Heart right ventricle (tissue), 16 donors: ENCODE results near the gene UTF1. TPM values are rescaled to one million over a fixed set of nuclear protein-coding genes. Genes with fewer than 3 reads are reported as not detected.

Experiments used
- ATAC-seq, 8 donors: fragments of 200-7000 bp; cut with Tn5 transposase; one replicate each; pipeline ENCODE4 v1.9.1; 2020; ENCODE audit warnings: mild to moderate bottlenecking in 8 of 8, moderate library complexity in 8 of 8, moderate number of reproducible peaks in 1 of 8
- DNase-seq, 2 donors: peaks; one replicate each; pipeline ENCODE4 v3.0.0-alpha.2; 2020
- H3K27ac ChIP-seq, 10 donors: fragments of 200-600 bp; sonication (generic) in 2 of 10; one replicate each; pipeline versions ENCODE4 v1.5.0 to v1.8.0; 2020 to 2022; ENCODE audit warnings: mild to moderate bottlenecking in 3 of 10
- H3K27me3 ChIP-seq, 7 donors: fragments of 200-600 bp; one replicate each; pipeline ENCODE4 v1.8.0; 2021 to 2022; ENCODE audit warnings: mild to moderate bottlenecking in 2 of 7
- H3K36me3 ChIP-seq, 9 donors: fragments of 200-600 bp; sonication (generic) in 1 of 9; one replicate each; pipeline versions ENCODE4 v1.5.0 to v1.8.0; 2020 to 2022; ENCODE audit warnings: mild to moderate bottlenecking in 2 of 9
- H3K4me1 ChIP-seq, 9 donors: fragments of 200-600 bp; sonication (generic) in 1 of 9; one replicate each; pipeline versions ENCODE4 v1.5.0 to v1.8.0; 2020 to 2022; ENCODE audit warnings: mild to moderate bottlenecking in 4 of 9
- H3K4me3 ChIP-seq, 10 donors: fragments of 200-600 bp; sonication (generic) in 2 of 10; one replicate each; pipeline versions ENCODE4 v1.5.0 to v1.8.0; 2020 to 2022; ENCODE audit warnings: mild to moderate bottlenecking in 7 of 10, moderate library complexity in 2 of 10
- H3K9me3 ChIP-seq, 11 donors: fragments of 200-600 bp in 10 of 11; sonication (generic) in 2 of 11; one replicate each; pipeline versions ENCODE4 v1.5.0 to v1.8.0; 2013 to 2022; ENCODE audit warnings: mild to moderate bottlenecking in 2 of 11, control low read depth in 1 of 11, moderate library complexity in 1 of 11
- WGBS, 2 donors: extraction: QIAGEN DNeasy Blood & Tissue Kit; methylation state at CpG; one replicate each; pipeline ENCODE4 v1.1.7; 2013; ENCODE audit warnings: inconsistent platforms in 1 of 2; 5-methylcytosine and 5-hydroxymethylcytosine counted together
- intact Hi-C, 10 donors: fragments of 100-400 bp; cut with DNase I; formaldehyde crosslinking; loops; one replicate each; pipeline versions ENCODE4 v1.11.1 to v1.14.2; 2022
- polyA plus RNA-seq, 2 donors: library from polyadenylated mRNA; stranded (reverse); fragments of 200-250 nt; gene quantifications; one replicate each; pipeline ENCODE4 v1.2.3, GENCODE V29; 2013
- total RNA-seq, 10 donors: library from RNA; stranded (reverse); fragmentation: NEBNext Ultra II Directional in 3 of 10; extraction: Animal tissue kit (Norgen Biotek cat#: 25700) in 3 of 10; gene quantifications; one replicate each; pipeline versions ENCODE4 v1.2.1 to v1.2.4, GENCODE V29; 2021 to 2023
- TF ChIP-seq, protein P1 (sequence below), 9 donors: fragments of 200-600 bp; sonication (generic) in 2 of 9; IDR thresholded peaks; one replicate each; pipeline versions ENCODE4 v1.5.0 to v1.8.0; 2021 to 2022; ENCODE audit warnings: antibody characterized with exemption in 9 of 9, mild to moderate bottlenecking in 5 of 9, moderate library complexity in 1 of 9
- donor health status: Arrhythmogenic right ventricular cardiomyopathy.
- donor health status: ischemic (EF 13 %, LVEDD 7.1; RV severe dilation, severe dysfunction).
- donor health status: healthy with polysubstance abuse.
- donor health status: DM: no; HTN: yes; CAD: no.
- donor health status: DM: no; HTN: no; CAD: no.
- donor health status: ischemic (EF 25% LVEDD 6.9; RV normal size, moderate dysfunction).
- donor health status: ischemic (EF 25% LVEDD 5.7; RV mildly dilated, moderate dysfunction).
- donor health status: healthy.
- donor health status: DM: yes; HTN: yes; CAD: no.
- donor health status: Ischemic cardiomyopathy.
- donor health status: ischemic (EF 35%, LVEDD 5.7; RV mildly dilated, moderate dysfunction).
- donor health status: nonischemic (EF 11% LVEDD 7.7; RV severe dilation, severe dysfunction).
- donor health status: DM: yes; HTN: yes; CAD: no.
- donor health status: PGD.
- donor health status: ischemic (EF 29% LVEDD 5.4; RV normal size, mild dysfunction).
- donor health status: nonischemic (EF 23%, LVEDD 6.1; RV moderate dilation, normal function).

UTF1 gene
- total and polyA plus RNA-seq, 12 donors: not detected

- Histone ChIP-seq H3K36me3 (no peaks in the 10 kb centered on the region), H3K9me3 (no peaks in the 10 kb centered on the region), H3K4me1 (no peaks in the 10 kb centered on the region), H3K27ac (no peak overlapping the region), H3K4me3 (no peak overlapping the region), H3K27me3 (peaks cover 0 to 11% (median 0%) of the 10 kb centered on the region in 7 donors)
- no peak for DNase-seq
- intact Hi-C loops: no loop called here
- 81 to 84% methylated on average over 17 of the region's 17 CpGs for WGBS, 2 donors
- no peak for ATAC-seq
- TF ChIP-seq, protein P1, sequence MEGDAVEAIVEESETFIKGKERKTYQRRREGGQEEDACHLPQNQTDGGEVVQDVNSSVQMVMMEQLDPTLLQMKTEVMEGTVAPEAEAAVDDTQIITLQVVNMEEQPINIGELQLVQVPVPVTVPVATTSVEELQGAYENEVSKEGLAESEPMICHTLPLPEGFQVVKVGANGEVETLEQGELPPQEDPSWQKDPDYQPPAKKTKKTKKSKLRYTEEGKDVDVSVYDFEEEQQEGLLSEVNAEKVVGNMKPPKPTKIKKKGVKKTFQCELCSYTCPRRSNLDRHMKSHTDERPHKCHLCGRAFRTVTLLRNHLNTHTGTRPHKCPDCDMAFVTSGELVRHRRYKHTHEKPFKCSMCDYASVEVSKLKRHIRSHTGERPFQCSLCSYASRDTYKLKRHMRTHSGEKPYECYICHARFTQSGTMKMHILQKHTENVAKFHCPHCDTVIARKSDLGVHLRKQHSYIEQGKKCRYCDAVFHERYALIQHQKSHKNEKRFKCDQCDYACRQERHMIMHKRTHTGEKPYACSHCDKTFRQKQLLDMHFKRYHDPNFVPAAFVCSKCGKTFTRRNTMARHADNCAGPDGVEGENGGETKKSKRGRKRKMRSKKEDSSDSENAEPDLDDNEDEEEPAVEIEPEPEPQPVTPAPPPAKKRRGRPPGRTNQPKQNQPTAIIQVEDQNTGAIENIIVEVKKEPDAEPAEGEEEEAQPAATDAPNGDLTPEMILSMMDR (IDR thresholded peaks at IDR 0.05): no peak
Observed at GRCh38 chr10:133206356-133207040, 23.5 kb upstream of the UTF1 start.

- WGBS, 2 donors: 90% methylated on average over 35 to 36 of the region's 36 CpGs
- Histone ChIP-seq H3K27ac (no peak overlapping the region), H3K27me3 (peaks cover 0 to 17% (median 0%) of the 10 kb centered on the region in 7 donors), H3K4me3 (no peak overlapping the region), H3K9me3 (no peaks in the 10 kb centered on the region), H3K4me1 (no peaks in the 10 kb centered on the region), H3K36me3 (no peaks in the 10 kb centered on the region)
- DNase-seq (peak in 1 of 2 donors; percentile 14), ATAC-seq (no peak)
- TF ChIP-seq, protein P1 (IDR thresholded peaks at IDR 0.05): no peak
- intact Hi-C loops: no loop called here
Observed at GRCh38 chr10:133207041-133207600, 22.9 kb upstream of the UTF1 start.

- H3K9me3 ChIP-seq: no peaks in the 10 kb centered on the region
- H3K4me1 ChIP-seq: no peaks in the 10 kb centered on the region
- H3K27me3 ChIP-seq: peaks cover 0 to 18% (median 2%) of the 10 kb centered on the region in 7 donors
- intact Hi-C loops: no loop called here
- 53 to 66% methylated on average over 17 of the region's 17 CpGs for WGBS, 2 donors
- ATAC-seq (no peak), DNase-seq (peak in 1 of 2 donors; percentile 7)
- no peak overlapping the region for H3K27ac ChIP-seq
- H3K4me3 ChIP-seq: no peak overlapping the region
- TF ChIP-seq, protein P1 (IDR thresholded peaks at IDR 0.05): no peak
- H3K36me3 ChIP-seq: no peaks in the 10 kb centered on the region
Observed at GRCh38 chr10:133207627-133208026, 22.4 kb upstream of the UTF1 start.

- TF ChIP-seq, protein P1 (IDR thresholded peaks at IDR 0.05): no peak
- 89 to 93% methylated on average over 16 to 18 of the region's 18 CpGs for WGBS, 2 donors
- Histone ChIP-seq H3K27me3 (peaks cover 0 to 27% (median 10%) of the 10 kb centered on the region in 7 donors), H3K36me3 (no peaks in the 10 kb centered on the region), H3K27ac (no peak overlapping the region), H3K9me3 (no peaks in the 10 kb centered on the region), H3K4me1 (no peaks in the 10 kb centered on the region), H3K4me3 (no peak overlapping the region)
- intact Hi-C loops: no loop called here
- DNase-seq (no peak), ATAC-seq (no peak)
Observed at GRCh38 chr10:133208466-133208865, 21.6 kb upstream of the UTF1 start.
